ENCODE data around the gene SPAG9. TPM values are rescaled to one million over a fixed set of nuclear protein-coding genes. Genes with fewer than 3 reads are reported as not detected.

SPAG9 gene
- total and polyA plus RNA-seq, 2 of the 8 experiments (the other 6 are each of a cell fraction or from before 2014, with no cell fraction given) = 9.8 to 63.8 TPM

DNA sequence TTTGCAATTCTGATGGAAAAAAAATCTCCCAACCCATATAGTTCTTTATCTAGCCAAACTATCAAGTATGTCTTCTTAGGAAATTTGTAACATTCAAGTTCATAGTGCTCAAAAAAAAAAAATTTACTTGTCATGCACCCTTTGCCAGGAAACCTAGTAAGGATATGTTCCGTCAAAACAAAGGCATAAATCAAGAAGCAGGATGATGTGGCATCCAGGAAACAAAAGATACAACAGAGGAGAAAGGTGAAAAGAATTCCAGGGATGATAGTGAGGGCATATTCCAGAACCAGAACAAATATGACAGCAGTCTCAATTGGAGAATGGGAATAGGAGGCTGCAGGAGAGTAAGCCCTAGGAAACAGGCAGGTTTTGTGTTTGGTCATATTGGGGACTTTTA lies 104.6 kb downstream of the SPAG9 start:
- no peak overlapping the region for H3K14ac ChIP-seq (ENCODE audit: insufficient read length)
- no peak overlapping the region for H2BK12ac ChIP-seq (ENCODE audit: low read depth, low read length)
- H3K27ac ChIP-seq (ENCODE audit: low read depth, low read length) = no peak overlapping the region
- CTCF ChIA-PET (ENCODE audit: partially characterized antibody) = no interaction called here
- H3K23ac ChIP-seq (ENCODE audit: insufficient read length) = no peak overlapping the region
- WGBS, 2 experiments (ENCODE audit: extremely low coverage in 1 of 2, insufficient coverage in 1 of 2, insufficient read length in 1 of 2, insufficient replicate concordance in 2 of 2, low coverage in 1 of 2, low lambda C conversion rate in 2 of 2, missing lambda C conversion rate in 1 of 2) = 94% methylated on average over 1 of the region's 1 CpG; no CpG with 5 or more reads in 1 of the 2 experiments
- no peak overlapping the region for H3K4ac ChIP-seq (replicated peaks; ENCODE audit: insufficient read length, low read depth, low read length)
- no peaks in the 10 kb centered on the region for H3K23me2 ChIP-seq (ENCODE audit: low read depth, low read length)
- POLR2A ChIA-PET (ENCODE audit: partially characterized antibody) = no interaction called here
- no peaks in the 10 kb centered on the region for H3K79me2 ChIP-seq (ENCODE audit: control insufficient read depth in 1 of 2, insufficient read depth in 2 of 2, low read length in 2 of 2)
- peaks cover 5 to 18% (median 8%) of the 10 kb centered on the region in 4 experiments; a peak in 5 of 8 replicates for H3K36me3 ChIP-seq (ENCODE audit: control insufficient read depth in 2 of 4, insufficient read depth in 4 of 4, low read length in 3 of 4)
- H3K18ac ChIP-seq (ENCODE audit: extremely low read depth, low read length) = no peak overlapping the region
- no peak overlapping the region for H3K56ac ChIP-seq (replicated peaks; ENCODE audit: insufficient read length, low read depth, low read length)
- H2AK5ac ChIP-seq (ENCODE audit: low read depth, low read length) = no peak overlapping the region
- no peak overlapping the region for H2BK20ac ChIP-seq (ENCODE audit: low read length)
- H3K4me2 ChIP-seq (ENCODE audit: insufficient read depth in 1 of 2, low read depth in 2 of 2, low read length in 2 of 2) = no peak overlapping the region
- no peaks in the 10 kb centered on the region for H4K20me1 ChIP-seq (replicated peaks in 1 of 2; ENCODE audit: control insufficient read depth in 1 of 2, insufficient read depth in 2 of 2, low read length in 2 of 2)
- H4K91ac ChIP-seq (replicated peaks; ENCODE audit: insufficient read length, low read length) = no peak overlapping the region
- no peaks in the 10 kb centered on the region for H3K79me1 ChIP-seq (ENCODE audit: low read depth, low read length)
- H4K8ac ChIP-seq (ENCODE audit: extremely low read depth, insufficient read depth, low read length) = no peak overlapping the region
- H2BK120ac ChIP-seq (replicated peaks; ENCODE audit: low read depth, low read length) = no peak overlapping the region
- H3K9me3 ChIP-seq (ENCODE audit: insufficient read depth in 2 of 2, low read depth in 1 of 2, low read length in 1 of 2) = no peaks in the 10 kb centered on the region
- no peak overlapping the region for H2BK15ac ChIP-seq (ENCODE audit: low read length)
- H3K4me3 ChIP-seq (ENCODE audit: extremely low read depth in 1 of 4, insufficient read depth in 2 of 4, low read depth in 3 of 4, low read length in 4 of 4) = no peak overlapping the region
- no peak overlapping the region for H2AFZ ChIP-seq (ENCODE audit: low read length)
- DNase-seq (ENCODE audit: low read depth in 1 of 2, low spot score in 2 of 2) (no peak), FAIRE-seq (no peak)
- no peak overlapping the region for H4K5ac ChIP-seq (ENCODE audit: insufficient read length, low read depth, low read length)
- no peaks in the 10 kb centered on the region for H3K27me3 ChIP-seq (replicated peaks in 1 of 4; ENCODE audit: control insufficient read depth in 3 of 4, extremely low read depth in 1 of 4, insufficient read depth in 3 of 4, low read length in 3 of 4)
- H2BK5ac ChIP-seq (ENCODE audit: low read depth, low read length) = no peak overlapping the region
- H3K9ac ChIP-seq (replicated peaks in 1 of 4; ENCODE audit: extremely low read depth in 1 of 4, low read depth in 3 of 4, low read length in 3 of 4) = no peak overlapping the region
- H3K4me1 ChIP-seq (replicated peaks in 1 of 4; ENCODE audit: control insufficient read depth in 3 of 4, insufficient read depth in 4 of 4, low read length in 3 of 4) = no peaks in the 10 kb centered on the region
- TF ChIP-seq BACH1 (IDR thresholded peaks at IDR 0.05; ENCODE audit: low read length) = no peak
- TF ChIP-seq ATF3 (IDR thresholded peaks at IDR 0.05; ENCODE audit: insufficient read depth, low read depth, low read length) = no peak
- no peak for TF ChIP-seq MAFK (IDR thresholded peaks at IDR 0.05; ENCODE audit: low read depth, low read length)
- no peak for TF ChIP-seq SIRT6 (IDR thresholded peaks at IDR 0.05; ENCODE audit: low read length)
- TF ChIP-seq RFX5 (IDR thresholded peaks at IDR 0.05; ENCODE audit: borderline replicate concordance, low read depth, low read length) = no peak
- TF ChIP-seq EGR1 (IDR thresholded peaks at IDR 0.05; ENCODE audit: borderline replicate concordance, low read depth, low read length) = no peak
- no peak for TF ChIP-seq NANOG (IDR thresholded peaks at IDR 0.05; ENCODE audit: insufficient read depth, low read depth, low read length, poor library complexity, severe bottlenecking)
- TF ChIP-seq NRF1 (IDR thresholded peaks at IDR 0.05; ENCODE audit: low read depth, low read length) = no peak
- TF ChIP-seq TAF7 (optimal IDR thresholded peaks at IDR 0.05; ENCODE audit: borderline replicate concordance, low read depth, low read length) = no peak
- no peak for TF ChIP-seq ZNF274 (IDR thresholded peaks at IDR 0.05; ENCODE audit: borderline replicate concordance, extremely low read depth, low read length)
- TF ChIP-seq RBBP5 (IDR thresholded peaks at IDR 0.05; ENCODE audit: borderline replicate concordance, low read depth, low read length) = no peak
- TF ChIP-seq BCL11A (IDR thresholded peaks at IDR 0.05; ENCODE audit: low read depth in 2 of 2, low read length in 2 of 2) = no peak
- TF ChIP-seq KDM4A (IDR thresholded peaks at IDR 0.05; ENCODE audit: low read depth, low read length, severe bottlenecking) = no peak
- no peak for TF ChIP-seq JUND (IDR thresholded peaks at IDR 0.05; ENCODE audit: low read length)
- no peak for TF ChIP-seq KDM1A (IDR thresholded peaks at IDR 0.05; ENCODE audit: borderline replicate concordance, low read length)

Measured in H1 (cell line).